PC-3 (cell line): ENCODE data around the gene PSME2. TPM values are rescaled to one million over a fixed set of nuclear protein-coding genes. Genes with fewer than 3 reads are reported as not detected.

Experiments used
- ATAC-seq: fragments of 200-7000 bp; cut with Tn5 transposase; 2 replicates; pipeline ENCODE4 v1.9.1; 2020; ENCODE audit warnings: mild to moderate bottlenecking, moderate library complexity
- BruUV-seq: library from RNA; stranded (reverse); fragments of 400-500 nt; replicated peaks from 2 replicates; lab custom pipeline; 2021; lab: Mats Ljungman, UMichigan
- CTCF ChIA-PET: fragments of 300-600 bp; sonication (Branson Sonifier 250); formaldehyde crosslinking; loops from one replicate; lab custom pipeline; 2022; ENCODE audit warnings: antibody characterized with exemption; lab: Charles Lee
- POLR2A ChIA-PET: fragments of 300-600 bp; sonication (Branson Sonifier 250); formaldehyde crosslinking; loops from one replicate; lab custom pipeline; 2022; ENCODE audit warnings: antibody characterized with exemption; ENCODE audit not compliant: unreplicated experiment; lab: Charles Lee
- DNase-seq: peaks from one replicate; pipeline ENCODE4 v3.0.0-alpha.2; 2015
- H2AFZ ChIP-seq: fragments of 300-600 bp; sonication (generic); 2 replicates; pipeline ENCODE4 v1.6.0; 2016; ENCODE audit warnings: antibody characterized with exemption, low read length
- H3F3A ChIP-seq: fragments of 300-600 bp; sonication (generic); one replicate; pipeline ENCODE4 v1.6.0; 2017; ENCODE audit warnings: antibody characterized with exemption, low read length, control low read depth, mild to moderate bottlenecking; ENCODE audit not compliant: unreplicated experiment
- H3K27ac ChIP-seq: fragments of 300-600 bp; sonication (generic); 2 replicates; pipeline ENCODE4 v1.5.1; 2016; ENCODE audit warnings: mild to moderate bottlenecking, low read length
- H3K27me3 ChIP-seq: fragments of 300-600 bp; sonication (generic); 2 replicates; pipeline ENCODE4 v1.6.1; 2016; ENCODE audit warnings: low read length, mixed read lengths
- H3K36me3 ChIP-seq: fragments of 300-600 bp; sonication (generic); 2 replicates; pipeline ENCODE4 v1.6.1; 2016; ENCODE audit warnings: low read depth, mixed run types, low read length, mixed read lengths
- H3K4me1 ChIP-seq: fragments of 300-600 bp; sonication (generic); 2 replicates; pipeline ENCODE4 v1.5.1; 2016; ENCODE audit warnings: low read length; ENCODE audit not compliant: insufficient read depth
- H3K4me2 ChIP-seq: fragments of 300-600 bp; sonication (generic); 2 replicates; pipeline ENCODE4 v1.6.0; 2016; ENCODE audit warnings: low read length
- H3K4me3 ChIP-seq: fragments of 300-600 bp; sonication (generic); 2 replicates; pipeline ENCODE4 v1.5.1; 2016; ENCODE audit warnings: mild to moderate bottlenecking, low read length, mixed read lengths
- H3K79me2 ChIP-seq: fragments of 300-600 bp; sonication (generic); 2 replicates; pipeline ENCODE4 v1.6.1; 2017; ENCODE audit warnings: low read length, mixed read lengths
- H3K9ac ChIP-seq: fragments of 300-600 bp; sonication (generic); 2 replicates; pipeline ENCODE4 v1.6.0; 2016; ENCODE audit warnings: mild to moderate bottlenecking, low read length
- H3K9me2 ChIP-seq: fragments of 300-600 bp; sonication (generic); replicated peaks from 2 replicates; pipeline ENCODE4 v1.6.1; 2016; ENCODE audit warnings: mixed run types, low read length, mixed read lengths
- H3K9me3 ChIP-seq: fragments of 300-600 bp; sonication (generic); 2 replicates; pipeline ENCODE4 v1.6.1; 2016; ENCODE audit warnings: low read length, mixed read lengths
- H4K20me1 ChIP-seq: fragments of 300-600 bp; sonication (generic); 2 replicates; pipeline ENCODE4 v1.6.1; 2016; ENCODE audit warnings: low read length, mixed read lengths
- CTCF ChIP-seq: fragments of 300-600 bp; sonication (generic); conservative IDR thresholded peaks from 2 replicates; pipeline ENCODE4 v1.5.1; 2017; ENCODE audit warnings: antibody characterized with exemption, low read depth, mild to moderate bottlenecking, low read length
- EZH2 ChIP-seq: fragments of 300-600 bp; sonication (generic); IDR thresholded peaks from one replicate; pipeline ENCODE4 v1.6.1; 2017; ENCODE audit warnings: antibody characterized with exemption, mild to moderate bottlenecking, low read length; ENCODE audit not compliant: unreplicated experiment
- EZH2phosphoT487 ChIP-seq: fragments of 300-600 bp; sonication (generic); IDR thresholded peaks from 2 replicates; pipeline ENCODE4 v1.6.1; 2018; ENCODE audit warnings: mild to moderate bottlenecking, antibody characterized with exemption, low read length, borderline replicate concordance
- intact Hi-C: fragments of 100-400 bp; cut with micrococcal nuclease; formaldehyde crosslinking; loops from 2 replicates; pipeline ENCODE4 v1.9.0; 2023
- total RNA-seq: library from RNA; depleted of rRNA; stranded (reverse); fragments of >200 nt; gene quantifications from 2 replicates; pipeline ENCODE4 v1.2.3, GENCODE V29; 2014

Gene PSME2
- total RNA-seq, 1 experiment from 2014 or later, result 297 TPM

GRCh38 chr14:24172261-24172860 is 26.0 kb upstream of the PSME2 start:
- H3K4me1 ChIP-seq, result no peaks in the 10 kb centered on the region
- no peaks in the 10 kb centered on the region for H3K9me3 ChIP-seq
- no peaks in the 10 kb centered on the region for H3K27me3 ChIP-seq
- no peak for TF ChIP-seq CTCF
- no peak for DNase-seq
- H4K20me1 ChIP-seq, result no peaks in the 10 kb centered on the region
- H3K4me2 ChIP-seq, result no peak overlapping the region
- no TSS peak for BruUV-seq
- intact Hi-C loops, result no loop called here
- POLR2A ChIA-PET, result no interaction called here
- H3K9ac ChIP-seq, result no peak overlapping the region
- H3K9me2 ChIP-seq, result no peaks in the 10 kb centered on the region
- no peaks in the 10 kb centered on the region for H3F3A ChIP-seq
- no peaks in the 10 kb centered on the region for H3K36me3 ChIP-seq
- no peak overlapping the region for H3K27ac ChIP-seq
- H3K4me3 ChIP-seq, result no peak overlapping the region
- ATAC-seq, result no peak
- H2AFZ ChIP-seq, result no peak overlapping the region
- no peaks in the 10 kb centered on the region for H3K79me2 ChIP-seq
- CTCF ChIA-PET, result no interaction called here

- H3K9me2 ChIP-seq, result no peaks in the 10 kb centered on the region
- H3K79me2 ChIP-seq, result no peaks in the 10 kb centered on the region
- H3K27me3 ChIP-seq, result no peaks in the 10 kb centered on the region
- no peak for ATAC-seq
- H3K4me1 ChIP-seq, result no peaks in the 10 kb centered on the region
- no peak within 1 kb of the TSS for H3K27ac ChIP-seq
- H3K36me3 ChIP-seq, result no peaks in the 10 kb centered on the region
- no peaks in the 10 kb centered on the region for H3F3A ChIP-seq
- intact Hi-C loops, result no loop called here
- no peaks in the 10 kb centered on the region for H3K9me3 ChIP-seq
- no peak within 1 kb of the TSS for H3K4me3 ChIP-seq
- no TSS peak for BruUV-seq
- no peak for DNase-seq
- H2AFZ ChIP-seq, result no peak within 1 kb of the TSS
- ChIA-PET POLR2A (no interaction called here), CTCF (no interaction called here)
- H3K9ac ChIP-seq, result no peak within 1 kb of the TSS
- no peak within 1 kb of the TSS for H3K4me2 ChIP-seq
- no peak for TF ChIP-seq EZH2phosphoT487
- TF ChIP-seq CTCF, result no peak
- no peak for TF ChIP-seq EZH2
- H4K20me1 ChIP-seq, result no peaks in the 10 kb centered on the region
These were observed 25.2 kb upstream of the PSME2 start, which contains the start of gene REC8 for GRCh38 chr14:24171422-24172260. TSS of gene REC8 (plus strand) at chr14:24172080. CDS start at chr14:24172553, 473 bp downstream.

GRCh38 chr14:24167469-24168114 is 21.2 kb upstream of the PSME2 start:
- no peak overlapping the region for H3K9ac ChIP-seq
- no peak overlapping the region for H3K4me2 ChIP-seq
- no peak for DNase-seq
- no peak overlapping the region for H2AFZ ChIP-seq
- no peaks in the 10 kb centered on the region for H3K79me2 ChIP-seq
- H4K20me1 ChIP-seq, result no peaks in the 10 kb centered on the region
- BruUV-seq, result no TSS peak
- no peaks in the 10 kb centered on the region for H3K27me3 ChIP-seq
- no peak for ATAC-seq
- CTCF ChIA-PET, result no interaction called here
- no peaks in the 10 kb centered on the region for H3K4me1 ChIP-seq
- H3K36me3 ChIP-seq, result peaks cover 6% of the 10 kb centered on the region
- POLR2A ChIA-PET, result interaction anchor here (0.7 kb wide), 1 partner anchor 44 kb away, joined by 5 read pairs; no protein-coding TSS in a partner anchor
- H3K9me3 ChIP-seq, result no peaks in the 10 kb centered on the region
- H3F3A ChIP-seq, result no peaks in the 10 kb centered on the region
- TF ChIP-seq EZH2, result no peak
- no peak for TF ChIP-seq EZH2phosphoT487
- TF ChIP-seq CTCF, result no peak
- no peak overlapping the region for H3K27ac ChIP-seq
- no peak overlapping the region for H3K4me3 ChIP-seq
- H3K9me2 ChIP-seq, result no peaks in the 10 kb centered on the region
- intact Hi-C loops, result no loop called here
